ENCODE measurements around the gene NKAIN2.

Gene NKAIN2

GRCh38 chr6:123803504-123804013 lies at the start of gene NKAIN2:
NKAIN2 (plus strand) TSS chr6:123803865.
- peak; percentile 43 for DNase-seq

- DNase-seq, result no peak
Observed at GRCh38 chr6:123759472-123759871, 44.2 kb upstream of the NKAIN2 start.

- DNase-seq, result no peak
Observed at GRCh38 chr6:123763904-123764303, 39.8 kb upstream of the NKAIN2 start.

GRCh38 chr6:123764722-123765121 lies 38.9 kb upstream of the NKAIN2 start:
- no peak for DNase-seq

GRCh38 chr6:123768921-123769320 lies 34.7 kb upstream of the NKAIN2 start:
- DNase-seq, result no peak

GRCh38 chr6:123769431-123769830 lies 34.2 kb upstream of the NKAIN2 start:
- DNase-seq, result no peak

GRCh38 chr6:123770247-123770949 lies 33.3 kb upstream of the NKAIN2 start:
- DNase-seq, result no peak

GRCh38 chr6:123771126-123771525 lies 32.5 kb upstream of the NKAIN2 start:
- no peak for DNase-seq

GRCh38 chr6:123777563-123777962 lies 26.1 kb upstream of the NKAIN2 start:
- DNase-seq, result peak; percentile 36

GRCh38 chr6:123780021-123780420 lies 23.6 kb upstream of the NKAIN2 start:
- DNase-seq, result no peak

- no peak for DNase-seq
Observed at GRCh38 chr6:123784330-123784729, 19.3 kb upstream of the NKAIN2 start.

- DNase-seq, result no peak
Observed at GRCh38 chr6:123785039-123785438, 18.6 kb upstream of the NKAIN2 start.

GRCh38 chr6:123788319-123788718 lies 15.3 kb upstream of the NKAIN2 start:
- no peak for DNase-seq

GRCh38 chr6:123794190-123794589 lies 9.5 kb upstream of the NKAIN2 start:
- no peak for DNase-seq

GRCh38 chr6:123794799-123795198 lies 8.9 kb upstream of the NKAIN2 start:
- no peak for DNase-seq

GRCh38 chr6:123801067-123801466 lies 2.6 kb upstream of the NKAIN2 start:
- no peak for DNase-seq

- no peak for DNase-seq
Observed at GRCh38 chr6:123802351-123802696, 1.3 kb upstream of the NKAIN2 start.

- DNase-seq, result peak; percentile 85
Observed at GRCh38 chr6:123802697-123803503, 765 bp upstream of the NKAIN2 start.

GRCh38 chr6:123804014-123804786 lies 535 bp downstream of the NKAIN2 start:
- DNase-seq, result peak; percentile 76

GRCh38 chr6:123804787-123805540 lies 1.3 kb downstream of the NKAIN2 start:
- peak; percentile 43 for DNase-seq

GRCh38 chr6:123805921-123806320 lies 2.3 kb downstream of the NKAIN2 start:
- no peak for DNase-seq

- no peak for DNase-seq
Observed at GRCh38 chr6:123806561-123806960, 2.9 kb downstream of the NKAIN2 start.

- DNase-seq, result peak; percentile 60
Observed at GRCh38 chr6:123808556-123808955, 4.9 kb downstream of the NKAIN2 start.

Measured in NCI-H1436 (cell line).